Activated naive CD4-positive, alpha-beta T cell treated with anti-CD3 and anti-CD28 coated beads, Interleukin-2, amount 50 U/mL, for 16 hours (primary cell): ENCODE data around the gene LYPD6.
"Not testable (repeated sequence)": the region's sequence is repeated elsewhere in the genome, so short reads cannot be mapped to it uniquely, and the experiment has no call there.

Experiments
- DNase-seq: peaks from one replicate; pipeline ENCODE4 v3.0.0-alpha.2; 2020

LYPD6 gene

DNA sequence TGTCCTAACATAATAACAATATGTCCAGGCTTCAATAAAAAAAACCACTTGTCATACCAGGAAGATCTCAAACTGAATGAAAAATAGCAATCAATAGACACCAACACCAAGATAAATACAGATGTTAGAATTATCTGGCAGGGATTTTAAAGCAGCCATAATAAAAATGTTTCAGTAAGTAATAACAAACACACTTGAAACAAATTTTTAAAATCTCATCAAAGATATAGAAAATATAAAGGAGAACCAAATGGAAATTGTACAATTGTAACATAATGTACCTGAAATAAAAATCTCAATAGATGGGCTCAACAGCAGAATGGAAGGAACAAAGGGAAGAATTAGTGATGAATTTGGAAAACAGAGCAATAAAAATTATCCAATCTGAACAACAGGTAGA is 128.1 kb downstream of the LYPD6 start:
- DNase-seq, result no peak

DNA sequence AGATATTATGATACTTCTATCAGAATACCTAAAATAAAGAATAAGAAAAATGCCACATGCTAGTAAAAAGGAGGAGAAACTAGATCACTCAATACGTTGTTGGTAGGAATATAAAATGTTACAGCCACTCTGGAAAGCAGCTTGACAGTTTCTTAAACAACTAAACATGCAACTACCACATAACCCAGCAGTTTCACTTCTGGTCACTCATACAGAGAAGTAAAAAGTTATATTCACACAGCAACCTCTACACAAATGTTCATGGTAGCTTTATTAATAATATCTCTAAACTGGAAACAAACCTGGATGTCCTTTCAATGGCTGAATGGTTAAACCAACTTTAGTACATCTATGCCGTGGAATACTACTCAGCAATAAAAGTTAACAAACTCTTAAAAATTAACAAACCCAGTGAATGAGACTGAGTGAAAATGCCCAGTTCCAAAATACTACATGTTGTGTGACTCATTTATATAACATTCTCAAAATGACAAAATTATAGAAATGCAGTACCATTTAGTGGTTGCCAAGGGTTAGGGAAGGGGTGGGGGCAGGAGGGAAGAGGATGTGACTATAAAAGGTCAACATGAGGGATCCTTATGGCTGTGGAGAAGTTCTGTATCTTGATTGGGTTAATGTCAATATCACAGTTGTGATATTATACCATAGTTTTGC is 133.1 kb downstream of the LYPD6 start:
- no peak for DNase-seq

DNA sequence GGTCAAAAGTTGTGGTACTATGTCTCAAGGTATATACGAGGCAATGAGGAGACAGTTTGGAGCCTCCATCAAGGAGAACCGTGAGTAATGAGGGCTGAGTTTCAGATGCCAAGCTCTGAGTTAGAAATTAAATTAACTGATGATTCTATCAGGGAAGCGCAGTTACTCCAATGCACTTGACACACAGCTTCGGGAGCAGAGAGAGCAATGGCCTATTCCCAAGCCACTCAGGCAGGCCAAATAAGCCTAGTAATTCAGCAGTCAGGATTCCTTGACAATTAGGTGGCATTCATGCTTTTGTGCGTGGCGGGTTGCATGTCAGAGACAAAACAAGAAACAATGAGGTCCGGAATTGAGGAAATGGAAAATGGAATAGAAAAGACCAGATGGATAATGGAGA is 134.0 kb downstream of the LYPD6 start:
- DNase-seq, result no peak

DNA sequence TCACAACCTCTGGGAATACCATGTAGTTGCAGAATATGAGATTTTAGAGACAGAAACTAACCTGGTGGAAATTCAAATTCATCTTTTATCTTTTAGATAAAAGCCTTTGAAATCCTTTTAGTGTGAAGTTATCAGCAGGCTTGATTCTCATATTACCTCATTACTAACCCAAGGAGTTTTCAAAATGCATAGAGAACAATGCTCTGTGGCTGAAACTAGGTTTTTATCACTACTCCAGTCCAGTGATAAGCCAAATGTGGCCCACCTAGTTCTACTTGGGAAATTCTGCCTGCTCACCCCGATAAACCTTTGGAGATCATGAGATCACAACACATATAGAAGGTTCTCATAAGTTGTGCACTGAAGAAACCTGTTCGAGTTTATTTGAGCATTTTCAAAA is 135.5 kb downstream of the LYPD6 start:
- no peak for DNase-seq

DNA sequence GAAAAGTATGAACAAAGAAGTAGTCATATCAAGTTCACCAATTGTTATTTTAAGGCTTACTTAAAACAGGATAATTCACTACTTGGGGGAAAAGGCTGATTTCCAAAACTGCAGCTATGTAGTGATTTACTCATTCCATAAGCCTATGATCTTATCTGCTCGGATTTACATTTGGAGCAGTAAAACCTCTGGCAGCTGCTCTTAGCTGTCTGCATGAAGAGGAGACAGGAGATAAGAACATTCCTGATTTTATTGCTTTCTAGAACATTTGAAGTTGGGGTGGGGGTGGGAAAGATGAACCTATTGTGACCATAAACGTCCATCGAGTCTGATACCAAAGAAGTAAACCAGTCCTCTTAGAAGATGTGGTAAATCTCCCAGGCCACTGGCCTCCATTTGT is 136.2 kb downstream of the LYPD6 start:
- DNase-seq, result no peak

DNA sequence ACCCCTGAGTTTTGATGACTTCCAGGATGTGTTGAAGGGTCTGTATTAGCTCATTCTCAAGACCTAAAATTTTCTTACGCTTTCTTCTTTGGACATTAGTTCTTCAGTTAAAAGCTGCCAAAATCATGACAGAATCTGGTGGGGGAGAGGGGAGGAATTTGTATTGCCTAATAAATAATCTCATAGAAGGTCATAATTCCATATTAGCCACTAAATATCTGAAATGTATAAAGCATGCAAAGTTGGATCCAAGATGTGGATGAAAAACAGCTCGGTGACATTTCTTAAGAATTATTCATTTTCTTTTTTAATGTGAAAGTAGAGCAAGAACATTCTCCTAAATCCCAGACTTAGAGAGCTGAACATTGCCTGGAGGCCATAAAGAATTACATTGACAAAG is 137.0 kb downstream of the LYPD6 start:
- DNase-seq, result no peak

DNA sequence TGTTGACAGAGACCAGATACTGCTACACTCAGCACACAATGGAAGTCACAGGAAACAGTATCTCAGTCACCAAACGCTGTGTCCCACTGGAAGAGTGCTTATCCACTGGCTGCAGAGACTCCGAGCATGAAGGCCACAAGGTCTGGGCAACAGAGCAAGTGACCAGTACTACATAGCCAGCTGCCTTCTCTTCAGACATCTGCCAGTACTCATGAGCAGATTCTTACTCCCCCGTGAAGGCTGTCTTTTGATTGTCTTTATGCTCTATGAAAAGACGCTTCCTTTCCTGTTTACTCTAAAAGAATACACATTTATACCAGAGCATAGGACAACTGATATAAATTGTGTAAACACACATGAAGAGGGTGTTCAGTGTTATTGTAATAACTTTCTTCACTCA is 138.2 kb downstream of the LYPD6 start:
- DNase-seq, result no peak

DNA sequence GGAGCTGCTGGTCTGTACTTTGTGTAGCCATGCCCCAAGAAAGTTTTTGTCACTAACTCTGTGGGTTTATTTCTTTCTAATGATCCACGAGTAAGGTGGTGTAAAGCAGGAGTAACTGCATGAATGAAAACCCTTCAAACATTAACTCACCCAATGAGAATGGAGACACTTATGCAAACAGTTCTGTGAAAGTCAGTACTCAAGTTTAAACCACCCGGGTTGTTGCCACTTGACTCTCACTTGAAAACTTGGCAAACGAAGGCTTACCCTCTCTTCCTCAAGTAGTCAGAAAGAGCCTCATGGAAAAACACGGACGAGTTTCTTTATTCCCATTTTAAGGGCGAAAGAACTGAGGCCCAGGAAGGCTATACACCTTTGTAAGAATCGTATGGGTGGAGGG is 139.7 kb downstream of the LYPD6 start:
- no peak for DNase-seq

DNA sequence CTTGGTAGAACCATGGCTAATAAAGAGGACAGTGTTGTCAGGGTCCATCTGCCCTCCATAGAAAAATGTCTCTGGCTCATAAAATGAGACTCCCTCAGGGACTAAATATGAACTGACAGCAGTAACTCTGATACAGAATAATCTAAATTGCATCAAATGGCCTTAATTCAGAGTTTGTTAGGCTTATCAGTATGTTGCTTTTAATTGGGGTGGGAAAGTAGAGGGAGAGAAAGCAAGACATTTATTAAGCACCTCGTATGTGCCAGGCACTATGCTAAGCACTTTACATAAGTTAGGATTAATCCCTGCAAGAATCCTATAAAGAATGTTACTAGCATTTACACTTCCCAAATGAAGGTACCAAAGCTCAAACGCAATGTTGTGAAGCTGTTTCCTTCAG is 142.0 kb downstream of the LYPD6 start:
- no peak for DNase-seq

DNA sequence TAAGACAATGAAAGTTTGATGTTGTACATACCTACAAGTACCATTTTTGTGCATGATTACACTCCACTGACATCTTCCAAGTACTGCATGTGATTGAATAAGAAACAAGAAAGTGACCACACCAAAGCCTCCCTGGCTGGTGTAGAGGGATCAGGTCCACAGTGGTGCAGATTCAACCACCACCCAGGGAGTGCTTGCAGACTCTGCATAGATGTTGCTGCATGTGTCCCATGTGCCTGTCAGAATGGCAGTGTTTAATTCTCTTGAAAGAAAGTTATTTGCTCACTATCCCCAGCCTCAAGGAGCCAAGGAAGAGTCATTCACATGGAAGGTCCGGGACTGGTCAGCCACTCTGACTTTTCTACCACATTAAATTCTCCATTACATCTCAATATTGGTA is 142.7 kb downstream of the LYPD6 start:
- no peak for DNase-seq

DNA sequence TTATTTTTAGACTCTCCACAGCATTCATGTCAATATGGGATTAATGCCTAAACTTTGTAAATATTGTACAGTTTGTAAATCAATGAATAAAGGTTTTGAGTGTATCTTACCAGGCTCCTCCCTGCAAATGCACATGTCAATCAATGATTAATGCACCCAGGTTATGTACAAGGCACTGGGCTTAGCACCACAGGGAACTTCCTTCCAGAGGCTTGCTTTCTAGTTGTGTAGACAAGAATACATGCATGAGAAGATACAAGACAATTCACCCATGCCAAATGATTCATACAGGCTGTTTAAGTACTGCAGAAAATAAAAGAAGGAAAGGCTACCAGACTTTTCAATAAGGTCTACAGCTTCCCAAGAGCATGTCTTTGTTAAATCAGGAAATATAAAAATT is 143.1 kb downstream of the LYPD6 start:
- DNase-seq, result no peak

DNA sequence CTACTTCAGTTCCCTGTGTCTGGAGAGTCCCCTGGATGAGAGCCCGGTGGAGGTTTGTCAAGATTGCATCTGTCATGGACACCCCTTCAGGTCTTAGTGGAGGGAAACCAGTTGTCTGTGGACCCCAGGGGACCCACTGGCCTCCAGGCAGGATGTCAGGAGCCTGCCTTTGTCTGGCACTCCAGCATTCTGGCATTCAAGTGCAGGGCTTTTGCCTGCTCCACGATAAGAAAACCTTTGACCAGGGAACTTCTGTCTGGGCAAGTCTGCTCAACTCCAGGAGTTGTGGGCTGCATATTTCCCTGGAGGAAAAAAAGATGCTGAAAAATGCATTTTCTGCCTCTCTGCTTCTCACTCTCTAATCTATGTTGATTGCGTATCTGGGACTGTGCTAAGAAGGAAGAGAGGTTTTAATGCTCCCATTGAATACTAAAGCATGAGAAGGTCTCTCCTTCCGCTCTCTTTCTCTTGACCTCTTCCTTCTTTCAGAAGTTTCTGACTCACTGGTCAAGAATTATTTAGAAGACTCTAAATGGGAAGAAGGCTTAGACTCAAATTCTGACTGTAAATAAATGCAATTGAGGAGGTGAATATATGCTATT is 152.7 kb downstream of the LYPD6 start:
- DNase-seq, result no peak

DNA sequence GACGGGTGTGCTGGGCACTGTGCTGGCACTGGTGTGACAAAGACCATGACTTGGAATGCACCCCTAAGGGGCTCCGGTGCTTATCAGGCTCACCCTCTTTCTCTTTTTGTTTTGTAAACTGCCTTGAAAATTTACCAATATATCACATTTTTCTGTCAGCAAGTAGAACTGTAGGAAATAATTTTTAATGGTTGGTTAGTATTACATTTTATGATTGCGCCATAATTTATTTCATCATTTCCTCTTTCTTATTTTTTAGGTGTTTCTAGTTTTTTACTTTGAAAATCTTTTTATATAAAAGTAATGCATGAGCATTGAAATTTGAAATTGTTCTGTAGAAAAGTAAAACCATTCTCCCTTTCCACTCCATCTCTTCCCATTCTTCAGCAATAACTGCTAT is 156.3 kb downstream of the LYPD6 start:
- DNase-seq, result no peak

DNA sequence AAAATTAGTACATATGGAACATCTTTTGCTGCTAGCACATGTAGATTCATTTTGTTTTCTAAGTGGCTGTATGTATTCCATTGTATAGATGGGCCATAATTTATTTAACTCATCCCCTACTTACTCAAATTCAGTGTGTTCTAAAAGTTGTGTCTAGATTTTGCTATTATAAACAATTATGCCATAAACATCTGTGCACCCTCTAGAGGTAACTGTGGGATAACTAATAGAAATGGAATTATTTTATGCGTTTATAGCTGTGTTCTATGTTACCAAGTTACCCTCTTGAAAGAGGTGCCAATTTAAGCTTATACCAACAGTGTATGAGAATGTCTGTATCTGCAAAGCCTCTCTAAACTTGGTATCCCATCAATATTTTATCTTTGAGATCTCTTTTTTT is 156.8 kb downstream of the LYPD6 start:
- DNase-seq, result no peak

DNA sequence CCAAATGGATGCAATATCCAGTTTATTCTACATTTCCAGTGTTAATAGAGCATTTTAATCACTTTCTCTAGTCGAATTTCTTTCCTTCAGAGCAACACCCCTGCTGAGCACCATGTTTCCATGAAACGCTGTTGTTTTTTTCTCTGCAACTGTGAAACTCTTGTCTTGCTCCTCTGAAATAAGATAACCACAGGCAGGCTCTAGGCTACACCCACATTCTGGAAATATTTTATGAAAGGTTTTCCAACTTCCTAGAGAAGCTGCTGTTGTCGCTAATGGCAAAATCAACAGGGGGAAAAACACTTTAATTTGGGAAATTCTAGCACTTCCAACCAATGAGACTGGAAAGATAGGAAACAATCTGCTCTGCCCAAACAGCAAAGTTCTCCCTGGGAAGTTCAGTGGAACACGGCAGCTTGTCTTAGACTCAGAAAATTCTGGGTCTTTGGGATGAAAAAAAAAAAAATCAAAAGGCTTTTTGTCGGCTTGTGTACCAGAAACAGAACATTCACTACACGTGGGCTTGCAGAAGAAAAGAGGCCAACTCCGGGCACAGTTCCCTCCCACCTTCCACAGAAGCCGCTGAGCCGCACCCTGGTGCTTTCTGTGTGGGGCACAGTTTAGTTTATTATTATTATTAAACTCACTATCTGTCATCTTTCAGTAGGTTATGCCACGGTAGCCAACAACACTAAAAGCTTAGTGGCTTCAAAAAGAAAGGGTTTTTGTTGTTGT is 158.5 kb downstream of the LYPD6 start:
- DNase-seq, result no peak

DNA sequence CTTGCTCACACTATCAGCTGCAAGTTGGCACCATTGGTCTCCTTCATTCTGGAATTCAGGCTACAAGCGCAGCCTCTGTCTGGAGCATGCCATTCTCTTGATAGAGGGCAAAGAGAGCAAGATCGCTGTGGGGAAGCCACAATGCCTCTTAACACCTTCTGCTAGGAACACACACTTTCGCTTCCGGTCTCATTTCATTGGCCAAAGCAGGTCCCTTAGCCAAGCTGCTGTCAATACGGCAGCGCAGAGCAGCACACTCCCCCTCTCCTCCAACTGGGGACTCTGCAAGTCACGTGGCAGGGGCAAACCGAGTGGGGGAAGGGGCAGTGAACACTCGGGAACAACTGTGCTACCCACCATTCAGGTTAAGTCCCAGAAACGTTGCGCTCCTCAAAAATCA is 159.1 kb downstream of the LYPD6 start:
- DNase-seq, result no peak

DNA sequence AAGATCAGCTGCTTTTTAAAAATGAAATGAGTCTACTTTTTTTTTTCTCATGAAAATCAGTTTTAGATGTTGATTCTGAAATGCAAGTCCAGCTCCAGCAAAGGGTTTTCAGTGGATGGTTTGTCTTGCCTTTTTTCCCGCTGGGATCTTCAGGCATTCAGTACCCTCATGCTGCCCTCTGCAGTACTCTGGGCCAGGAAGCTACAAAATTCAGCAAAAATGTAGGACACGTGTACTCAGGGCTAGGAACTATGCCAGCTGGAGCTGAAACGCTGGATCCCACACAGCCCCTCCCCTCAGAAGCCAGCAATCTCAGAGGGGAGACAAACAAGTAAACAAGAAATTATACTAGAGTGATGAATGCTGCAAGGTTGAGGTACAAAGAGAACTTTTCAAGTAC is 159.9 kb downstream of the LYPD6 start:
- DNase-seq, result no peak

DNA sequence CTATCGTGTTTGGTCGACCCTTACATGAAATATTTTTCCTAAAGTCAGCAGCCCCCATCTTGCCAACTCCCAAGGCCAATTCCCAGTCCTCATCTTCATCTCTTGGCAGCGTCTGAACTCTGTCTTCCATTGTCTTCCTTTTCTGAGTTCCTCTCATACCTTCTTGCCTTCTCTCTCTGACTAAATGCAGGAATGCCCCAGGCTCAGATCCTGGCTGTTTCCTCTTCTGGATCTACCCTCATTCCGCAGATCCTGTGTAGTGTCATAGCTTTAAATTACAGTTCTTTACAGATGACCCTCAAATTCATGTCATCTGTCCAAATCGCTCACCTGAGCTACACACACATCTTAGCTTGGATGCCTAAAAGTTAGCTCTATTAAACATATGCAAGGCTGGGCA is 162.5 kb downstream of the LYPD6 start:
- DNase-seq, result no peak

DNA sequence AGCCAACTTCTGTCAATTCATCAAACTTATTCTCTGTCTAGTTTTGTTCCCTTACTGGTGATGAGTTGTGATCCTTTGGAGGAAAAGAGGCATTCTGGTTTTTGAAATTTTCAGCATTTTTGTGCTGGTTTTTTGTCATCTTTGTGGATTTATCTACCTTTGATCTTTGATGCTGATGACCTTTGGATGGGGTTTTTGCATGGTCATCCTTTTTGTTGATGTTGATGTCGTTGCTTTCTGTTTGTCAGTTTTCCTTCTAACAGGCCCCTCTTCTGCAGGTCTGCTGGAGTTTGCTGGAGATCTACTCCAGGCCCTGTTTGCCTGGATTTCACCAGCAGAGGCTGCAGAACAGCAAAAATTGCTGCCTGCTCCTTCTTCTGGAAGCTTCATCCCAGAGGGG is 168.8 kb downstream of the LYPD6 start:
- DNase-seq, result not testable (repeated sequence)

DNA sequence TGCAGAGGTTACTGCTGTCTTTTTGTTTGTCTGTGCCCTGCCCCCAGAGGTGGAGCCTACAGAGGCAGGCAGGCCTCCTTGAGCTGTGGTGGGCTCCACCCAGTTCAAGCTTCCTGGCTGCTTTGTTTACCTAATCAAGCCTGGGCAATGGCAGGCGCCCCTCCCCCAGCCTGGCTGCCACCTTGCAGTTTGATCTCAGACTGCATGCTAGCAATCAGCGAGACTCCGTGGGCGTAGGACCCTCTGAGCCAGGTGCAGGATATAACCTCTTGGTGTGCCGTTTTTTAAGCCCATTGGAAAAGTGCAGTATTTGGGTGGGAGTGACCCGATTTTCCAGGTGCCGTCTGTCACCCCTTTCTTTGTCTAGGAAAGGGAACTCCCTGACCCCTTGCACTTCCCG is 176.4 kb downstream of the LYPD6 start:
- DNase-seq, result not testable (repeated sequence)

DNA sequence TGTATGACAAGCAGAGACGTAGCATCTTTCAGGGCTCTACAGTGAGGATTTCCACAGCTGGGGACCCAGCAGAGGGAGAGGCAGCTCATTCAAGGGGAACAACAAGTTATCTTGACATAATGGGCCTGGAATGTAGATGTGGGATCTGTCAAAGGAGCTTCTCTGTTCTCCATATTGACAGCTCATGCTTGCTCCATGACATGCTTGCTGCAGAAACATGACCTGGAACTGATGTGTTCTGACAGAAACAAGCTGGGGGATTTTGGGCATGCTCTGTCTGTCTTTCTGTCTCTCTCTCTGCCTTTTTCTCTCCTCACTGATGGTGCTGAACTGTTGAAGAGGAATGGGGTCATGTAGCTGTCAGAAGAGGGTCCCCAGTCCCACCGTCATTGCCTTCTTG is 177.6 kb downstream of the LYPD6 start:
- no peak for DNase-seq

DNA sequence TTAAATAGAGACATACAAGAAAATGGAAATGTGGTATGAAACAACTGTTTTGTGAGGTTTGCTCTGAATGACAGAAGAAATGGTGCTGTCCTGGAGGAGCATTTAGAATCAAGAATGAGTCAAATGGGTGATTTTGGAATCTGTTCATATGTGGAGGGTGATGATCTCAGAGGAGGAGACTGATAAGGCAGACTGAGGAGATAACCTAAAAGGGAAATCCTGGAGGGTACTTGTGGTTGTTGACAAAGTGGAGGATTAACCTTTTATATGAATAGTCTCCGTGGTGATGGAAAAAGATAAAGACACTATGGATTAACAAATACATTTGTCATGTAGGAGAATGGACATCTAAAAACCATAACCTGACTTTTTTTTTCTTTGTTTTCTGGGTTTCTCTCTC is 183.1 kb downstream of the LYPD6 start:
- no peak for DNase-seq
